A549 (cell line): ENCODE data around the gene JMJD8. TPM values are rescaled to one million over a fixed set of nuclear protein-coding genes. Genes with fewer than 3 reads are reported as not detected.
A peak's percentile ranks its signal among the peaks of the same experiment; 100 is the strongest.

Experiments used
- ATAC-seq, 2 experiments: fragments of 200-7000 bp in 1 of 2; fragments of >200 bp in 1 of 2; cut with Nextera tagmentation in 1 of 2; cut with Tn5 transposase in 1 of 2; 3 replicates each; pipeline versions ENCODE4 v1.8.0 to v1.9.1; 2018 to 2020; ENCODE audit warnings: mild to moderate bottlenecking in 1 of 2, moderate library complexity in 1 of 2
- CTCF ChIA-PET: fragments of 300-600 bp; sonication (Branson Sonifier 250); formaldehyde crosslinking; extraction: SDS; loops from one replicate; lab custom pipeline; 2021; ENCODE audit warnings: antibody characterized with exemption, inconsistent platforms; lab: Yijun Ruan, JAX
- POLR2A ChIA-PET: fragments of 350-600 bp; formaldehyde crosslinking; extraction: SDS; loops from one replicate; lab custom pipeline; 2021; ENCODE audit warnings: antibody characterized with exemption, inconsistent platforms; lab: Yijun Ruan, JAX
- DNase-seq, 2 experiments: peaks; one replicate each; pipeline versions ENCODE4 v3.0.0 to v3.0.0-alpha.2; 2011 to 2016; ENCODE audit warnings: low read depth in 1 of 2, low spot score in 1 of 2
- FAIRE-seq: peaks from 2 replicates; lab custom pipeline; 2011; peaks lifted over from hg19 to GRCh38; lab: Jason Lieb, UNC
- H3K27ac ChIP-seq, 2 experiments: fragments of >200 bp; sonication (Bioruptor Twin); formaldehyde crosslinking; 3 replicates each; pipeline ENCODE4 v1.5.1; 2016 to 2017
- H3K4me1 ChIP-seq: fragments of >200 bp; sonication (Bioruptor Twin); formaldehyde crosslinking; 3 replicates; pipeline ENCODE4 v1.6.1; 2016
- H3K4me2 ChIP-seq: fragments of >200 bp; sonication (Bioruptor Twin); formaldehyde crosslinking; 3 replicates; pipeline ENCODE4 v1.6.1; 2016
- H3K4me3 ChIP-seq: fragments of >200 bp; sonication (Bioruptor Twin); formaldehyde crosslinking; 3 replicates; pipeline ENCODE4 v1.5.1; 2016
- H3K9me3 ChIP-seq: fragments of >200 bp; sonication (Bioruptor Twin); formaldehyde crosslinking; 3 replicates; pipeline ENCODE4 v1.6.1; 2016
- BCL3 ChIP-seq: fragments of >200 bp; sonication (Bioruptor Twin); formaldehyde crosslinking; IDR thresholded peaks from 3 replicates; pipeline ENCODE4 v1.6.1; 2016
- BHLHE40 ChIP-seq: IDR thresholded peaks from 2 replicates; pipeline ENCODE4 v1.6.1; 2012; ENCODE audit warnings: low read depth, low read length, inconsistent platforms
- CBX2 ChIP-seq: fragments of 200-600 bp; sonication (generic); IDR thresholded peaks from 2 replicates; pipeline ENCODE4 v1.6.1; 2016; ENCODE audit warnings: low read depth, mild to moderate bottlenecking, borderline replicate concordance
- CEBPB ChIP-seq, 2 experiments: fragments of >200 bp in 1 of 2; sonication (Bioruptor Twin) in 1 of 2; formaldehyde crosslinking in 1 of 2; IDR thresholded peaks; 2 replicates each; pipeline ENCODE4 v1.6.1; 2012 to 2016
- EHF ChIP-seq: fragments of 250-450 bp; sonication (Bioruptor Pico); IDR thresholded peaks from 2 replicates; pipeline ENCODE4 v1.5.0; 2020; ENCODE audit warnings: mild to moderate bottlenecking
- FOXS1 ChIP-seq: fragments of 250-450 bp; sonication (Bioruptor Pico); IDR thresholded peaks from 2 replicates; pipeline ENCODE4 v1.5.0; 2020; ENCODE audit warnings: mild to moderate bottlenecking, moderate library complexity
- GATA3 ChIP-seq: IDR thresholded peaks from 2 replicates; pipeline ENCODE4 v1.6.1; 2012; ENCODE audit warnings: borderline replicate concordance
- HDAC2 ChIP-seq: fragments of 200-600 bp; sonication (generic); IDR thresholded peaks from 2 replicates; pipeline ENCODE4 v1.6.1; 2016
- HES2 ChIP-seq: fragments of >200 bp; sonication (Bioruptor Twin); formaldehyde crosslinking; IDR thresholded peaks from 2 replicates; pipeline ENCODE4 v1.6.1; 2016
- HMGXB4 ChIP-seq: fragments of 250-450 bp; sonication (Bioruptor Pico); IDR thresholded peaks from 2 replicates; pipeline ENCODE4 v1.5.0; 2021; ENCODE audit warnings: mild to moderate bottlenecking, moderate library complexity, borderline replicate concordance
- HOXA7 ChIP-seq: fragments of 250-450 bp; sonication (Bioruptor Pico); IDR thresholded peaks from 2 replicates; pipeline ENCODE4 v1.5.0; 2020; ENCODE audit warnings: mild to moderate bottlenecking, moderate library complexity
- HOXB13 ChIP-seq: fragments of 250-450 bp; sonication (Bioruptor Pico); IDR thresholded peaks from 2 replicates; pipeline ENCODE4 v1.5.0; 2020; ENCODE audit warnings: low read depth, mild to moderate bottlenecking, moderate library complexity
- HOXB5 ChIP-seq: fragments of 250-450 bp; sonication (Bioruptor Pico); IDR thresholded peaks from 2 replicates; pipeline ENCODE4 v1.5.0; 2020; ENCODE audit warnings: mild to moderate bottlenecking, moderate library complexity
- JUN ChIP-seq, 2 experiments: fragments of >200 bp; sonication (Bioruptor Twin); formaldehyde crosslinking; IDR thresholded peaks; 2 replicates in 1 of 2; 3 replicates in 1 of 2; pipeline ENCODE4 v1.6.1; 2016 to 2017
- JUNB ChIP-seq: fragments of >200 bp; sonication (Bioruptor Twin); formaldehyde crosslinking; IDR thresholded peaks from 2 replicates; pipeline ENCODE4 v1.6.1; 2016
- MAX ChIP-seq: IDR thresholded peaks from 2 replicates; pipeline ENCODE4 v1.6.1; 2012
- NPAS2 ChIP-seq: fragments of 250-450 bp; sonication (Bioruptor Pico); IDR thresholded peaks from 2 replicates; pipeline ENCODE4 v1.8.0; 2022; ENCODE audit warnings: mild to moderate bottlenecking, moderate library complexity, borderline replicate concordance
- POLR2AphosphoS2 ChIP-seq: conservative IDR thresholded peaks from 2 replicates; pipeline ENCODE4 v1.6.1; 2012; ENCODE audit warnings: low read length, improper control_type of control experiment, inconsistent platforms
- RAD21 ChIP-seq, 2 experiments: fragments of >200 bp in 1 of 2; sonication (Bioruptor Twin) in 1 of 2; formaldehyde crosslinking in 1 of 2; IDR thresholded peaks in 1 of 2; conservative IDR thresholded peaks in 1 of 2; 2 replicates in 1 of 2; 3 replicates in 1 of 2; pipeline ENCODE4 v1.6.1; 2012 to 2018; ENCODE audit warnings: inconsistent platforms in 1 of 2
- RARB ChIP-seq: fragments of 250-450 bp; sonication (Bioruptor Pico); IDR thresholded peaks from 2 replicates; pipeline ENCODE4 v1.8.0; 2021; ENCODE audit warnings: mild to moderate bottlenecking, moderate library complexity
- REST ChIP-seq: fragments of 200-600 bp; sonication (generic); IDR thresholded peaks from 2 replicates; pipeline ENCODE4 v1.6.1; 2016; ENCODE audit warnings: antibody characterized with exemption, mild to moderate bottlenecking, moderate library complexity
- TP53 ChIP-seq: fragments of 250-450 bp; sonication (Bioruptor Pico); IDR thresholded peaks from 2 replicates; pipeline ENCODE4 v1.5.0; 2021; ENCODE audit warnings: mild to moderate bottlenecking, moderate library complexity
- USF2 ChIP-seq: fragments of 450-650 bp; IDR thresholded peaks from 2 replicates; pipeline ENCODE4 v1.6.1; 2014; ENCODE audit warnings: antibody characterized with exemption
- ZFP36 ChIP-seq: fragments of 450-650 bp; IDR thresholded peaks from 2 replicates; pipeline ENCODE4 v1.6.1; 2014; ENCODE audit warnings: borderline replicate concordance; ENCODE audit not compliant: partially characterized antibody
- WGBS: methylation state at CpG from one replicate; pipeline ENCODE4 v1.1.6; 2017; ENCODE audit errors: missing lambda C conversion rate; 5-methylcytosine and 5-hydroxymethylcytosine counted together
- polyA plus RNA-seq, 4 experiments: library from polyadenylated mRNA; depleted of rRNA in 3 of 4; stranded (reverse); fragments of >200 nt; fragmentation: RNase III in 1 of 4; extraction: RNeasy Plus Mini Kit Qiagen cat#74134 plus additional on column Dnase treatment in 1 of 4; gene quantifications; 2 replicates in 3 of 4; 3 replicates in 1 of 4; pipeline ENCODE4 v1.2.3, GENCODE V29; 2011 to 2017

JMJD8 gene
- polyA plus RNA-seq, 2 of the 4 experiments (the other 2 are of a cell fraction): 37.5 to 72.6 TPM

GRCh38 chr16:707062-707538 lies 23.0 kb upstream of the JMJD8 start:
- ChIA-PET CTCF (interaction anchor here (1.2 to 25.1 kb wide), 5 partner anchors 9 to 79 kb away, joined by 3 to 656 read pairs (median 15); partner anchors contain the start of genes ANTKMT, CCDC78, CHTF18 and CIAO3), POLR2A (interaction anchor here (0.9 to 2.0 kb wide), 5 partner anchors 12 to 81 kb away, joined by 3 to 6 read pairs (median 5); partner anchors contain the start of genes ANTKMT, CHTF18 and RPUSD1)
- Histone ChIP-seq H3K4me3 (peak overlapping the region; percentile 59; the same call in 2 of the 3 replicates), H3K4me2 (peak overlapping the region; percentile 100; the same call in 2 of the 3 replicates), H3K9me3 (no peaks in the 10 kb centered on the region), H3K27ac (peak overlapping the region in 1 of 2 experiments; percentile 73; a peak in 1 of 6 replicates), H3K4me1 (peaks cover 49% of the 10 kb centered on the region)
- no peak for FAIRE-seq
- 28% methylated on average over 4 of the region's 14 CpGs for WGBS
- DNase-seq: peak in 1 of 2 experiments; percentile 57
- ATAC-seq: peak; percentile 11 to 12; a peak in 5 of 6 replicates
- no peak for TF ChIP-seq USF2
- TF ChIP-seq HOXA7: no peak
- no peak for TF ChIP-seq HES2
- TF ChIP-seq ZFP36: no peak
- no peak for TF ChIP-seq HOXB5 (CRISPR knock-in tag)
- TF ChIP-seq EHF (CRISPR knock-in tag): no peak
- TF ChIP-seq BCL3: no peak
- no peak for TF ChIP-seq MAX
- TF ChIP-seq HOXB13 (CRISPR knock-in tag): no peak
- no peak for TF ChIP-seq BHLHE40
- TF ChIP-seq CEBPB (IDR thresholded peaks at IDR 0.05): no peak
- TF ChIP-seq NPAS2 (CRISPR knock-in tag): no peak
- no peak for TF ChIP-seq GATA3
- TF ChIP-seq POLR2AphosphoS2: no peak
- no peak for TF ChIP-seq HDAC2
- no peak for TF ChIP-seq HMGXB4 (CRISPR knock-in tag)
- TF ChIP-seq RAD21 (conservative IDR thresholded peaks at IDR 0.05 in 1 of 2, IDR thresholded peaks at IDR 0.05 in 1 of 2): no peak
- no peak for TF ChIP-seq RARB (CRISPR knock-in tag)
- TF ChIP-seq TP53 (CRISPR knock-in tag): no peak

GRCh38 chr16:706189-707061 lies 22.3 kb upstream of the JMJD8 start:
- CTCF ChIA-PET: interaction anchor here (1.7 to 25.1 kb wide), 4 partner anchors 10 to 80 kb away, joined by 5 to 656 read pairs (median 92); partner anchors contain the start of genes ANTKMT, CCDC78, CHTF18 and CIAO3
- H3K4me2 ChIP-seq: peak overlapping the region; percentile 100
- peak overlapping the region; percentile 59 for H3K4me3 ChIP-seq
- H3K27ac ChIP-seq: peak overlapping the region; percentile 73 to 75; a peak in 5 of 6 replicates
- 6% methylated on average over 31 of the region's 49 CpGs for WGBS
- POLR2A ChIA-PET: interaction anchor here (0.9 to 1.6 kb wide), 4 partner anchors 14 to 82 kb away, joined by 3 to 6 read pairs (median 4); partner anchors contain the start of genes ANTKMT, CHTF18 and RPUSD1
- ATAC-seq (peak; percentile 9 to 41; a peak in 3 of 6 replicates), DNase-seq (no peak), FAIRE-seq (no peak)
- H3K4me1 ChIP-seq: peaks cover 42% of the 10 kb centered on the region
- H3K9me3 ChIP-seq: no peaks in the 10 kb centered on the region
- TF ChIP-seq JUN (IDR thresholded peaks at IDR 0.05) (no peak), HMGXB4 (CRISPR knock-in tag) (no peak), CBX2 (no peak), JUNB (no peak), REST (no peak), FOXS1 (CRISPR knock-in tag) (no peak)
